Measurements from ENCODE around the gene CTDP1.

CTDP1 gene

GRCh38 chr18:79668203-79668602 is 11.4 kb upstream of the CTDP1 start:
- Histone ChIP-seq H3K27ac (ENCODE audit: insufficient read depth, low read depth, low read length, poor library complexity, severe bottlenecking) (no peak overlapping the region), H3K4me1 (ENCODE audit: control insufficient read depth, insufficient read depth, low read length) (no peaks in the 10 kb centered on the region), H3K9me3 (ENCODE audit: control insufficient read depth, low read length) (no peaks in the 10 kb centered on the region), H3K4me3 (ENCODE audit: insufficient read depth, low read depth, low read length) (no peak overlapping the region), H3K27me3 (ENCODE audit: control insufficient read depth, insufficient read depth, low read length, poor library complexity, severe bottlenecking) (no peaks in the 10 kb centered on the region), H3K36me3 (ENCODE audit: control insufficient read depth, insufficient read depth, low read length) (no peaks in the 10 kb centered on the region)

- Histone ChIP-seq H3K36me3 (ENCODE audit: control insufficient read depth, insufficient read depth, low read length) (no peaks in the 10 kb centered on the region), H3K27ac (ENCODE audit: insufficient read depth, low read depth, low read length, poor library complexity, severe bottlenecking) (no peak overlapping the region), H3K27me3 (ENCODE audit: control insufficient read depth, insufficient read depth, low read length, poor library complexity, severe bottlenecking) (no peaks in the 10 kb centered on the region), H3K9me3 (ENCODE audit: control insufficient read depth, low read length) (no peaks in the 10 kb centered on the region), H3K4me3 (ENCODE audit: insufficient read depth, low read depth, low read length) (no peak overlapping the region), H3K4me1 (ENCODE audit: control insufficient read depth, insufficient read depth, low read length) (no peaks in the 10 kb centered on the region)
- WGBS, 2 experiments = 92 to 94% methylated on average over 19 of the region's 19 CpGs
These were observed 6.9 kb upstream of the CTDP1 start for GRCh38 chr18:79672490-79673276.

GRCh38 chr18:79677221-79677620 is 2.4 kb upstream of the CTDP1 start:
- Histone ChIP-seq H3K4me1 (ENCODE audit: control insufficient read depth, insufficient read depth, low read length) (no peaks in the 10 kb centered on the region), H3K27me3 (ENCODE audit: control insufficient read depth, insufficient read depth, low read length, poor library complexity, severe bottlenecking) (no peaks in the 10 kb centered on the region), H3K27ac (ENCODE audit: insufficient read depth, low read depth, low read length, poor library complexity, severe bottlenecking) (no peak overlapping the region), H3K9me3 (ENCODE audit: control insufficient read depth, low read length) (no peaks in the 10 kb centered on the region), H3K36me3 (ENCODE audit: control insufficient read depth, insufficient read depth, low read length) (no peaks in the 10 kb centered on the region), H3K4me3 (ENCODE audit: insufficient read depth, low read depth, low read length) (no peak overlapping the region)
- WGBS, 2 experiments = 89% methylated on average over 6 of the region's 6 CpGs

DNA sequence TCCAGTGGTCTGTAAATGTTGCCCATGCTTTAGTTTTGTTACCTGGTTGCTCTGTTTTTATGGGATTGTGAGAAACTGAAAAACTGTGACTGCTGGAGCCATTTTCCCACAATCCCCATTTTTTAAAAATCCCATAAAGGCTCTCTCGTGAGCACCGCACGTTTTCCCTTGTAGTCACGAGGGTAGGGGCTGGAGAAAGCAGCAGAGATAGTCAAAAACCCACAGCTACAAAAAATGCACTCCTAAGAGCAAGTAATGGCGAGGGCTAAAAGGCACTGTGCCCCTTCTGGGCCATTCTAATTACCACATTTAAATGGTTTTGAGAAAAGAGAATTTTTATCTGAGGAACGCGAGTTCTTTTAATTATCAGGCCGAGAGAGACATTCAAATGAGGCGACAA is 1.8 kb upstream of the CTDP1 start:
- Histone ChIP-seq H3K4me1 (ENCODE audit: control insufficient read depth, insufficient read depth, low read length) (no peaks in the 10 kb centered on the region), H3K4me3 (ENCODE audit: insufficient read depth, low read depth, low read length) (no peak overlapping the region), H3K27ac (ENCODE audit: insufficient read depth, low read depth, low read length, poor library complexity, severe bottlenecking) (no peak overlapping the region), H3K27me3 (ENCODE audit: control insufficient read depth, insufficient read depth, low read length, poor library complexity, severe bottlenecking) (no peaks in the 10 kb centered on the region), H3K9me3 (ENCODE audit: control insufficient read depth, low read length) (no peaks in the 10 kb centered on the region), H3K36me3 (ENCODE audit: control insufficient read depth, insufficient read depth, low read length) (no peaks in the 10 kb centered on the region)
- WGBS, 2 experiments = 92 to 96% methylated on average over 9 of the region's 9 CpGs

- Histone ChIP-seq H3K4me3 (ENCODE audit: insufficient read depth, low read depth, low read length) (peak overlapping the region; percentile 68), H3K9me3 (ENCODE audit: control insufficient read depth, low read length) (no peaks in the 10 kb centered on the region), H3K27ac (ENCODE audit: insufficient read depth, low read depth, low read length, poor library complexity, severe bottlenecking) (peak overlapping the region; percentile 87), H3K4me1 (ENCODE audit: control insufficient read depth, insufficient read depth, low read length) (no peaks in the 10 kb centered on the region), H3K36me3 (ENCODE audit: control insufficient read depth, insufficient read depth, low read length) (no peaks in the 10 kb centered on the region), H3K27me3 (ENCODE audit: control insufficient read depth, insufficient read depth, low read length, poor library complexity, severe bottlenecking) (no peaks in the 10 kb centered on the region)
- WGBS, 2 experiments = 2 to 3% methylated on average over 77 of the region's 77 CpGs
These were observed 695 bp upstream of the CTDP1 start for GRCh38 chr18:79678665-79679551.

GRCh38 chr18:79680100-79680879 is 687 bp downstream of the CTDP1 start:
- WGBS, 2 experiments = 10% methylated on average over 54 of the region's 54 CpGs
- Histone ChIP-seq H3K36me3 (ENCODE audit: control insufficient read depth, insufficient read depth, low read length) (no peaks in the 10 kb centered on the region), H3K4me3 (ENCODE audit: insufficient read depth, low read depth, low read length) (peak overlapping the region; percentile 68), H3K27ac (ENCODE audit: insufficient read depth, low read depth, low read length, poor library complexity, severe bottlenecking) (peak overlapping the region; percentile 87), H3K27me3 (ENCODE audit: control insufficient read depth, insufficient read depth, low read length, poor library complexity, severe bottlenecking) (no peaks in the 10 kb centered on the region), H3K9me3 (ENCODE audit: control insufficient read depth, low read length) (no peaks in the 10 kb centered on the region), H3K4me1 (ENCODE audit: control insufficient read depth, insufficient read depth, low read length) (no peaks in the 10 kb centered on the region)

GRCh38 chr18:79680891-79681339 is 1.3 kb downstream of the CTDP1 start:
- Histone ChIP-seq H3K9me3 (ENCODE audit: control insufficient read depth, low read length) (no peaks in the 10 kb centered on the region), H3K4me3 (ENCODE audit: insufficient read depth, low read depth, low read length) (peak overlapping the region; percentile 68), H3K27me3 (ENCODE audit: control insufficient read depth, insufficient read depth, low read length, poor library complexity, severe bottlenecking) (no peaks in the 10 kb centered on the region), H3K27ac (ENCODE audit: insufficient read depth, low read depth, low read length, poor library complexity, severe bottlenecking) (no peak overlapping the region), H3K36me3 (ENCODE audit: control insufficient read depth, insufficient read depth, low read length) (no peaks in the 10 kb centered on the region), H3K4me1 (ENCODE audit: control insufficient read depth, insufficient read depth, low read length) (no peaks in the 10 kb centered on the region)
- WGBS, 2 experiments = 87 to 88% methylated on average over 20 of the region's 20 CpGs

DNA sequence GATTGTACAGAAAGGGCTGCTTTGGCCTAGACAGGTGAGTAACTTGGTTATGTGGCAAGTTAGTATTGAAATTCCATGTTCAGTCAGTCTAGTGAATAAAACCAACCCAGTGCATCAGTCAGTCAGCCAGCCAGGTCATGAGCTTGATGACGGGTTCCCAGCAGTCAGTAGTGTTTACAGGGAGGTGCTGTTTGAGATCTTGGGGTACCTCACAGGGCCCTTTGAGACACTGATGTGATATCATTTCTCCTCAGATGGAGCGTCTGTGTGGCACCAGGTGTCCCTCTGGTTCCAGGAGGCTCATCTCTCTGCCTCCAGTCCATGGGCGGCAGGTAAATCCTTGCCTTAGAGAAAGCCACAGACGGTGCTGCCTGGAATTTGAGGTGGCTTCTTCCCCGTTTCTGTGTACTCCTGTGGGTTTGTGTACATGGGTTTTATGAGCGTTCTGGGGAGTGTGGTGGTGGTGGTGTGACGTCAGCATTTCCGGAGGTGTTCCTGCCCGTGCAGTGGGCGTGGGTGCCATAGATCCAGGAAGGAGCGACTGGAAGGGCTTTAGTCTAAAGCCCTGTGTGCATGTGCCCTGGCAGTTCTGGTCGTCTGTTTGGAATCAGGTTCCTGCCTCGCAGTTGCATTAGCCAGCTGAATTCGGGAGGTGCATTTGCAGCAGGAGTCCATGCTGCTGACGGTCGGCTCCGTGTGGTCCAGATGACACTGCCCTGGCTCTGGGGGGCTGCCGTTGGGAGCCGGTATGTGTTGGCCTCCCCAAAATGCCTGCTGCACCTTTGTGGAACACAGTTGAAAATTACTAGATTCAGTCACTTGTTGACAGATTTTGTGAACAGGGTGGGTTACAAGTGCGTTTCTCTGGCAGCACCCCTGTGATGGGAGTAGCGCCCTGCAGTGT is 2.1 kb downstream of the CTDP1 start:
- no peaks in the 10 kb centered on the region for H3K9me3 ChIP-seq (ENCODE audit: control insufficient read depth, low read length)
- no peaks in the 10 kb centered on the region for H3K36me3 ChIP-seq (ENCODE audit: control insufficient read depth, insufficient read depth, low read length)
- H3K27me3 ChIP-seq (ENCODE audit: control insufficient read depth, insufficient read depth, low read length, poor library complexity, severe bottlenecking) = no peaks in the 10 kb centered on the region
- no peak overlapping the region for H3K27ac ChIP-seq (ENCODE audit: insufficient read depth, low read depth, low read length, poor library complexity, severe bottlenecking)
- no peaks in the 10 kb centered on the region for H3K4me1 ChIP-seq (ENCODE audit: control insufficient read depth, insufficient read depth, low read length)
- no peak overlapping the region for H3K4me3 ChIP-seq (ENCODE audit: insufficient read depth, low read depth, low read length)
- WGBS, 2 experiments = 94% methylated on average over 21 of the region's 21 CpGs

DNA sequence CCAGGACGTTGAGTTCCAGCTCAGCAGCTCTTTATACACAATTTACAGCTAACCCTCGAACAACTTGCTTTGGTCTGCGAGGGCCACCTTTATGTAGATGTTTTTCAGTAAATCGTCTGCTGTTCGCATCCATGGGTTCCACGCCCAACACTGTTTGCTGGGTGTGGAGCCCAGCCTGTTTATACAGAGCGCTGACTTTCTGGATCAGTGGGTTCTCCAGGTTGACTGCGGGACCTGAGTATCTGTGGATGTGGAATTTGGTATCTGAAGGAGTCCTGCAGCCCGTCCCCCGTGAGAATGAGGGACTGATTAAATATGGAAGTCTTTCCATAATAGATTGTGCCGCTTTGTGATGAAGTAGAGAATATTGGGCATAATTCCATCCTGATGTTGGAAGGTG is 2.9 kb downstream of the CTDP1 start:
- Histone ChIP-seq H3K27ac (ENCODE audit: insufficient read depth, low read depth, low read length, poor library complexity, severe bottlenecking) (no peak overlapping the region), H3K36me3 (ENCODE audit: control insufficient read depth, insufficient read depth, low read length) (no peaks in the 10 kb centered on the region), H3K4me1 (ENCODE audit: control insufficient read depth, insufficient read depth, low read length) (no peaks in the 10 kb centered on the region), H3K9me3 (ENCODE audit: control insufficient read depth, low read length) (no peaks in the 10 kb centered on the region), H3K4me3 (ENCODE audit: insufficient read depth, low read depth, low read length) (no peak overlapping the region), H3K27me3 (ENCODE audit: control insufficient read depth, insufficient read depth, low read length, poor library complexity, severe bottlenecking) (no peaks in the 10 kb centered on the region)
- whole genome bisulfite sequencing, 2 experiments = 91 to 95% methylated on average over 11 of the region's 11 CpGs
